NK-92 treated with Interleukin-12 subunit alpha and Interleukin-12 subunit beta, amount 100 ng/mL, for 24 hours (cell line): ENCODE results near the gene ELP2.
A peak's percentile ranks its signal among the peaks of the same experiment; 100 is the strongest.
"Not testable (repeated sequence)": the region's sequence is repeated elsewhere in the genome, so short reads cannot be mapped to it uniquely, and the experiment has no call there.

Experiments used
- DNase-seq: peaks from one replicate; lab custom pipeline; 2025; lab: John Stamatoyannopoulos, UW

Gene ELP2

GRCh38 chr18:36129300-36130038 lies at the start of gene ELP2, which contains the start of gene SLC39A6:
Gene ELP2, plus strand, starts transcription at chr18:36129899. Its CDS starts 35 bp downstream, at chr18:36129934.
Gene SLC39A6, minus strand, starts transcription at chr18:36129340. Its CDS starts 2,333 bp downstream, at chr18:36127007.
- peak; percentile 87 for DNase-seq

- not testable (repeated sequence) for DNase-seq
Measured at GRCh38 chr18:36081118-36081517, 48.6 kb upstream of the ELP2 start.

- DNase-seq: no peak
Measured at GRCh38 chr18:36083729-36084128, 46.0 kb upstream of the ELP2 start.

- no peak for DNase-seq
Measured at GRCh38 chr18:36085195-36085594, 44.5 kb upstream of the ELP2 start.

- no peak for DNase-seq
Measured at GRCh38 chr18:36086186-36086585, 43.5 kb upstream of the ELP2 start.

- no peak for DNase-seq
Measured at GRCh38 chr18:36088256-36088655, 41.4 kb upstream of the ELP2 start.

GRCh38 chr18:36089001-36089400 lies 40.7 kb upstream of the ELP2 start:
- DNase-seq: no peak

- not testable (repeated sequence) for DNase-seq
Measured at GRCh38 chr18:36092116-36092515, 37.6 kb upstream of the ELP2 start.

- DNase-seq: no peak
Measured at GRCh38 chr18:36094431-36094830, 35.3 kb upstream of the ELP2 start.

GRCh38 chr18:36095936-36096519 lies 33.7 kb upstream of the ELP2 start:
- no peak for DNase-seq

- DNase-seq: no peak
Measured at GRCh38 chr18:36096955-36097354, 32.7 kb upstream of the ELP2 start.

- no peak for DNase-seq
Measured at GRCh38 chr18:36099311-36099710, 30.4 kb upstream of the ELP2 start.

GRCh38 chr18:36101943-36102342 lies 27.8 kb upstream of the ELP2 start:
- no peak for DNase-seq

GRCh38 chr18:36104749-36105148 lies 24.9 kb upstream of the ELP2 start:
- DNase-seq: no peak

- no peak for DNase-seq
Measured at GRCh38 chr18:36107477-36107876, 22.2 kb upstream of the ELP2 start.

- DNase-seq: no peak
Measured at GRCh38 chr18:36108196-36108595, 21.5 kb upstream of the ELP2 start.

- no peak for DNase-seq
Measured at GRCh38 chr18:36108601-36109000, 21.1 kb upstream of the ELP2 start.

- DNase-seq: no peak
Measured at GRCh38 chr18:36109737-36110136, 20.0 kb upstream of the ELP2 start.

GRCh38 chr18:36112302-36112701 lies 17.4 kb upstream of the ELP2 start:
- no peak for DNase-seq

GRCh38 chr18:36114251-36114650 lies 15.4 kb upstream of the ELP2 start:
- no peak for DNase-seq

- no peak for DNase-seq
Measured at GRCh38 chr18:36114738-36115137, 15.0 kb upstream of the ELP2 start.

- DNase-seq: not testable (repeated sequence)
Measured at GRCh38 chr18:36116771-36117170, 12.9 kb upstream of the ELP2 start.

GRCh38 chr18:36120297-36120696 lies 9.4 kb upstream of the ELP2 start:
- no peak for DNase-seq

- no peak for DNase-seq
Measured at GRCh38 chr18:36124841-36125240, 4.9 kb upstream of the ELP2 start.
